GM21529 (cell line): Measurements from ENCODE around the gene RPS6KC1.
"Not testable (repeated sequence)": the region's sequence is repeated elsewhere in the genome, so short reads cannot be mapped to it uniquely, and the experiment has no call there.

Experiments
- ATAC-seq: cut with Tn5 transposase; IDR thresholded peaks from one replicate; pipeline ENCODE4 v1.9.1; 2021; ENCODE audit not compliant: unreplicated experiment

The RPS6KC1 gene

GRCh38 chr1:213103377-213104306 lies 52.6 kb downstream of the RPS6KC1 start:
- ATAC-seq, result peak; percentile 50

GRCh38 chr1:213104604-213105003 lies 53.6 kb downstream of the RPS6KC1 start:
- no peak for ATAC-seq

- ATAC-seq, result no peak
Observed at GRCh38 chr1:213106298-213106697, 55.3 kb downstream of the RPS6KC1 start.

GRCh38 chr1:213107613-213108012 lies 56.6 kb downstream of the RPS6KC1 start:
- no peak for ATAC-seq

- ATAC-seq, result peak; percentile 82
Observed at GRCh38 chr1:213110349-213111300, 59.6 kb downstream of the RPS6KC1 start.

- ATAC-seq, result no peak
Observed at GRCh38 chr1:213111502-213111901, 60.5 kb downstream of the RPS6KC1 start.

GRCh38 chr1:213112723-213113122 lies 61.7 kb downstream of the RPS6KC1 start:
- not testable (repeated sequence) for ATAC-seq

- ATAC-seq, result not testable (repeated sequence)
Observed at GRCh38 chr1:213117699-213118180, 66.7 kb downstream of the RPS6KC1 start.

GRCh38 chr1:213119794-213120193 lies 68.8 kb downstream of the RPS6KC1 start:
- ATAC-seq, result no peak

- no peak for ATAC-seq
Observed at GRCh38 chr1:213120386-213120785, 69.3 kb downstream of the RPS6KC1 start.

GRCh38 chr1:213120961-213121360 lies 69.9 kb downstream of the RPS6KC1 start:
- no peak for ATAC-seq

GRCh38 chr1:213122514-213122929 lies 71.5 kb downstream of the RPS6KC1 start:
- ATAC-seq, result no peak

GRCh38 chr1:213123087-213123486 lies 72.0 kb downstream of the RPS6KC1 start:
- ATAC-seq, result no peak

- no peak for ATAC-seq
Observed at GRCh38 chr1:213123536-213123935, 72.5 kb downstream of the RPS6KC1 start.

- ATAC-seq, result no peak
Observed at GRCh38 chr1:213124590-213124989, 73.5 kb downstream of the RPS6KC1 start.

GRCh38 chr1:213125643-213126042 lies 74.6 kb downstream of the RPS6KC1 start:
- ATAC-seq, result no peak

GRCh38 chr1:213127074-213127473 lies 76.0 kb downstream of the RPS6KC1 start:
- no peak for ATAC-seq

- no peak for ATAC-seq
Observed at GRCh38 chr1:213131851-213132655, 81.0 kb downstream of the RPS6KC1 start.

GRCh38 chr1:213135572-213135971 lies 84.5 kb downstream of the RPS6KC1 start:
- no peak for ATAC-seq

- ATAC-seq, result no peak
Observed at GRCh38 chr1:213136190-213136917, 85.3 kb downstream of the RPS6KC1 start.
